Esophagus muscularis mucosa (tissue), 4 donors: Measurements from ENCODE around the gene FFAR3. TPM values are rescaled to one million over a fixed set of nuclear protein-coding genes. Genes with fewer than 3 reads are reported as not detected.

Source experiments
- DNase-seq: peaks from one replicate; pipeline ENCODE4 v3.0.0-alpha.2; 2017; ENCODE audit errors: extremely low spot score
- H3K27ac ChIP-seq, 4 donors: fragments of 200-600 bp; sonication (generic); replicated peaks in 1 of 4; 1 replicate in 3 of 4; 2 replicates in 1 of 4; pipeline ENCODE4 v1.5.1; 2016 to 2019; ENCODE audit warnings: mild to moderate bottlenecking in 1 of 4
- H3K27me3 ChIP-seq, 4 donors: fragments of 200-600 bp; sonication (generic); one replicate each; pipeline versions ENCODE4 v1.5.1 to v1.6.0; 2016 to 2019
- H3K36me3 ChIP-seq, 4 donors: fragments of 200-600 bp; sonication (generic); one replicate each; pipeline ENCODE4 v1.5.1; 2016 to 2019
- H3K4me1 ChIP-seq, 4 donors: fragments of 200-600 bp; sonication (generic); one replicate each; pipeline ENCODE4 v1.5.1; 2016 to 2019
- H3K4me3 ChIP-seq, 4 donors: fragments of 200-600 bp; sonication (generic); 1 replicate in 2 of 4; 2 replicates in 2 of 4; pipeline ENCODE4 v1.5.1; 2016 to 2019; ENCODE audit warnings: mild to moderate bottlenecking in 4 of 4, moderate library complexity in 1 of 4
- H3K9me3 ChIP-seq, 4 donors: fragments of 200-600 bp; sonication (generic); 1 replicate in 3 of 4; 2 replicates in 1 of 4; pipeline ENCODE4 v1.5.1; 2016 to 2019
- EP300 ChIP-seq: sonication (generic); formaldehyde crosslinking; IDR thresholded peaks from one replicate; pipeline ENCODE4 v1.6.1; 2017; ENCODE audit warnings: antibody characterized with exemption
- POLR2A ChIP-seq: fragments of 450-650 bp; IDR thresholded peaks from one replicate; pipeline ENCODE4 v1.6.1; 2017; ENCODE audit warnings: antibody characterized with exemption, moderate library complexity, mild to moderate bottlenecking, low read depth
- POLR2AphosphoS5 ChIP-seq, 2 donors: sonication (generic); formaldehyde crosslinking; IDR thresholded peaks; one replicate each; pipeline ENCODE4 v1.6.1; 2017; ENCODE audit warnings: antibody characterized with exemption in 2 of 2
- WGBS: methylation state at CpG from one replicate; pipeline ENCODE4 v1.1.5; 2018; 5-methylcytosine and 5-hydroxymethylcytosine counted together
- intact Hi-C: fragments of 100-400 bp; cut with DNase I; formaldehyde crosslinking; loops from one replicate; pipeline ENCODE4 v1.15.1; 2023
- total RNA-seq, 4 donors: library from RNA; depleted of rRNA; stranded (reverse); fragments of >200 nt; gene quantifications; one replicate each; pipeline versions ENCODE4 v1.1.0 to v1.2.1, GENCODE V29; 2016
- TF ChIP-seq, protein P1 (sequence below), 3 experiments: fragments of 200-600 bp in 2 of 3; fragments of 450-650 bp in 1 of 3; sonication (generic) in 2 of 3; IDR thresholded peaks; one replicate each; pipeline ENCODE4 v1.5.1; 2017 to 2019; ENCODE audit warnings: antibody characterized with exemption in 3 of 3, mild to moderate bottlenecking in 2 of 3, moderate library complexity in 1 of 3

The FFAR3 gene
- total RNA-seq, 4 donors from 2014 or later: 0.17 to 2.3 TPM; not detected in 2

DNA sequence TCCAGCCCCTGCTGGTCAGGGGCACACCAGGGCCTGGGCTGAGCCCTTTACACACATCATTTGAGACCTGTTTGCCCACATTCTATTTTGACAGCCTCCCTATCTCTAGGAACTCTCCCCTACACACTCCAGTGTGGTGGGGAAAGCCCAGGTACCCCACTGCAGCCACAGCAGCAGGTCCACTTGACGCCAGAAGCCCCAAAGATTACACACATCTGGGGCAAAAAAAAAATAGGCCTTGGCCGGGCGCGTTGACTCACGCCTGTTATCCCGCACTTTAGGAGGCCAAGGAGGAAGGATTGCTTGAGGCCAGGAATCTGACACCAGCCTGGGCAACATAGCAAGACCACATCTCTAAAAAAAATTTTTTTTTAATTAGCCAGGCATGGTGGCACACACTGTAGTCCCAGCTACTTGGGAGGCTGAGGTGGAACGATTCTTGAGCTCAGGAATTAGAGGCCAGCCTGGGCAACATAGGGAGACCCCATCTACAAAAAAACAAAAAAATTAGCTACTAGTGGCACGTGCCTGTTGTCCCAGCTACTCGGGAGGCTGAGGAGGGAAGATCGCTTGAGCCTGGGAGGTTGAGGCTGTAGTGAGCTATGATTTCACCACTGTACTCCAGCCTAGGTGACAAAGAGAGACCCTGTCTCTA lies 47.3 kb upstream of the FFAR3 start:
- DNase-seq: no peak
- Histone ChIP-seq H3K9me3 (no peaks in the 10 kb centered on the region), H3K4me1 (no peaks in the 10 kb centered on the region), H3K27ac (no peak overlapping the region), H3K36me3 (no peaks in the 10 kb centered on the region), H3K4me3 (no peak overlapping the region), H3K27me3 (peaks cover 0 to 64% (median 0%) of the 10 kb centered on the region in 4 donors)
- WGBS: 96% methylated on average over 10 of the region's 10 CpGs
- TF ChIP-seq, protein P1, sequence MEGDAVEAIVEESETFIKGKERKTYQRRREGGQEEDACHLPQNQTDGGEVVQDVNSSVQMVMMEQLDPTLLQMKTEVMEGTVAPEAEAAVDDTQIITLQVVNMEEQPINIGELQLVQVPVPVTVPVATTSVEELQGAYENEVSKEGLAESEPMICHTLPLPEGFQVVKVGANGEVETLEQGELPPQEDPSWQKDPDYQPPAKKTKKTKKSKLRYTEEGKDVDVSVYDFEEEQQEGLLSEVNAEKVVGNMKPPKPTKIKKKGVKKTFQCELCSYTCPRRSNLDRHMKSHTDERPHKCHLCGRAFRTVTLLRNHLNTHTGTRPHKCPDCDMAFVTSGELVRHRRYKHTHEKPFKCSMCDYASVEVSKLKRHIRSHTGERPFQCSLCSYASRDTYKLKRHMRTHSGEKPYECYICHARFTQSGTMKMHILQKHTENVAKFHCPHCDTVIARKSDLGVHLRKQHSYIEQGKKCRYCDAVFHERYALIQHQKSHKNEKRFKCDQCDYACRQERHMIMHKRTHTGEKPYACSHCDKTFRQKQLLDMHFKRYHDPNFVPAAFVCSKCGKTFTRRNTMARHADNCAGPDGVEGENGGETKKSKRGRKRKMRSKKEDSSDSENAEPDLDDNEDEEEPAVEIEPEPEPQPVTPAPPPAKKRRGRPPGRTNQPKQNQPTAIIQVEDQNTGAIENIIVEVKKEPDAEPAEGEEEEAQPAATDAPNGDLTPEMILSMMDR (IDR thresholded peaks at IDR 0.05): no peak
- TF ChIP-seq EP300 (no peak), POLR2AphosphoS5 (IDR thresholded peaks at IDR 0.05) (no peak), POLR2A (no peak)
- intact Hi-C loops: no loop called here

DNA sequence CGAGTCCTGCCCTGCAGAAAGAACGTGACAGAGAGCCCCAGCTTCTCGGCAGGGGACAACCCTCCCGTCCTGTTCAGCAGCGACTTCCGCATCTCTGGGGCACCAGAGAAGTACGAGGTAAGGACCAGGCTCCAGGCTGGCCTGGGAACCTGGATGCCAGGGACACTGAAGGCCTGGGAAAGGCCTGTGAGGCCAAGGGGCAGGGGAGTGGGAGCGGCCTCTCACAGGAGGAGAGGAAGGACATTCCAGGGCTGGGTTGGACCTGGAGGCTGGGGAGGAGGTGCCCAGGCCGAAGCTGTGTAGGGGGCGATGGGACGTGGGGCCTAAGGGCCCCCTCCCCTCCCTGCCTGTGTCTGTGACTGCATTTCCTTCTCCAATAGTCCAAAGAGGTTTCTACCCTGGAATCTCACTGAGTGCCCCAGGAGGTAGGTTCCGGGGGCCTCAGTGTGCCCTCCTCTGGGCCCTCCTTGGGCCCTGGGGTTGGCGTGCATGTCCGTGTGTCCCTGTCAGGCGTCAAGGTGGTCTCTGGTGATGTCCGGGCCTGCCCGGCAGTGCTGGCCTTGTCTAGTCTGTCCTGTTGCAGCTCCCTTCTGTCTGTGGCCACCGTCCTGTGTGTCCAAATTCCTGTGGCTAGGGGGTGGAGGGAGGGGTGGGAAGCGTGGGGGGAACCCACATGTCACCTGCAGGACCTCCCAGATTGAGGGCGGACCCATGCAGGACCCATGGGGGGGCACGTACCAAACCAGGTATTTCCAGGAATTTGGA lies 46.2 kb upstream of the FFAR3 start:
- DNase-seq: no peak
- intact Hi-C loops: no loop called here
- H3K27ac ChIP-seq: no peak overlapping the region
- TF ChIP-seq POLR2AphosphoS5 (IDR thresholded peaks at IDR 0.05): no peak
- TF ChIP-seq EP300: no peak
- no peak for TF ChIP-seq POLR2A
- TF ChIP-seq, protein P1 (IDR thresholded peaks at IDR 0.05): no peak
- no peak overlapping the region for H3K4me3 ChIP-seq
- peaks cover 0 to 62% (median 0%) of the 10 kb centered on the region in 4 donors for H3K27me3 ChIP-seq
- no peaks in the 10 kb centered on the region for H3K36me3 ChIP-seq
- no peaks in the 10 kb centered on the region for H3K9me3 ChIP-seq
- H3K4me1 ChIP-seq: no peaks in the 10 kb centered on the region
- WGBS: 83% methylated on average over 20 of the region's 21 CpGs

DNA sequence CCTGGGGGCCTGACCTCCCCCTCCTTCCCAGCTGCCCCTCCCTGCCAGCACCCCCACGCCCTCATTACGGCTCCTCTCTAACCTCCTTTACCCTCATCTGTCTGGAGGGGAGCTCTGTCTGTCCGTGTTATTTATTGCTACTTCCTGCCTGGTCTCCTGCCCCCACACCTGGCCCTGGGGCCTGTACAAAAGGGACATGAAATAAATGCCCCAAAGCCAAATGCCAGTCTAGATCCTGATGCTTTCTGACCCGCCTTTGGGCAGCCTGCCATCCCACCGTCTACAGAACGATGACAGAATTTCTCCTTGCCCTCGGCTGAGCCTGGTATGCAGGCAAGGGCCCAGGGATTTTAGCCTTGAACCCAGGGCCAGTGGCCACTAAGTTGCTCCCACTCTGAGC lies 44.7 kb upstream of the FFAR3 start:
- Histone ChIP-seq H3K27ac (no peak overlapping the region), H3K36me3 (no peaks in the 10 kb centered on the region), H3K9me3 (no peaks in the 10 kb centered on the region), H3K4me1 (peaks cover 0 to 2% (median 0%) of the 10 kb centered on the region in 4 donors), H3K4me3 (no peak overlapping the region), H3K27me3 (peaks cover 0 to 61% (median 0%) of the 10 kb centered on the region in 4 donors)
- DNase-seq: no peak
- WGBS: 35% methylated on average over 3 of the region's 7 CpGs
- intact Hi-C loops: no loop called here
- TF ChIP-seq EP300: no peak
- no peak for TF ChIP-seq POLR2A
- TF ChIP-seq, protein P1 (IDR thresholded peaks at IDR 0.05): no peak
- TF ChIP-seq POLR2AphosphoS5 (IDR thresholded peaks at IDR 0.05): no peak

DNA sequence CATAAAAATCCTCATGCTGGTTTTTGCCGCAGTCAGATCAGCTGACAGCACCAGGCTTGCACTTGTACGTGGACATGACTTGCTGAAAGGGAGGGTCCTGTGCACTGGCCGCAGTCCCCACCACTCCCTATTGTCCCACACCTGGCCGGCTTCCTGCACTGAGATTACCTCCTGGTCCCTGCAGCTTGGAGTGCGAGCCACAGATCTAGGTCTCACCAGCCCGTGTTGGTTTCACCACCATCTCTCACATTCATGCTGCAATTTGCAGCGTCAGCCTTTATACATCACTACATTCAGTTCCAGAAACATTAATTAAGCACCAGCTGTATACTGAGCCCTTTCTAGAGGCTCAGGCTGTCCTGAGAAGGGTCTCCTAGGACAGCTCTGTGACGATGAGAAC lies 44.2 kb upstream of the FFAR3 start:
- Histone ChIP-seq H3K27me3 (peaks cover 0 to 61% (median 0%) of the 10 kb centered on the region in 4 donors), H3K36me3 (no peaks in the 10 kb centered on the region), H3K4me1 (peaks cover 0 to 7% (median 0%) of the 10 kb centered on the region in 4 donors), H3K9me3 (no peaks in the 10 kb centered on the region), H3K4me3 (no peak overlapping the region), H3K27ac (no peak overlapping the region)
- TF ChIP-seq POLR2A: no peak
- no peak for TF ChIP-seq POLR2AphosphoS5 (IDR thresholded peaks at IDR 0.05)
- TF ChIP-seq, protein P1 (IDR thresholded peaks at IDR 0.05): no peak
- no peak for TF ChIP-seq EP300
- no peak for DNase-seq
- 94% methylated on average over 6 of the region's 8 CpGs for WGBS
- intact Hi-C loops: no loop called here
